Measurements from ENCODE around the gene CADM1.
A peak's percentile ranks its signal among the peaks of the same experiment; 100 is the strongest.

The CADM1 gene

GRCh38 chr11:115145324-115145723, 358.9 kb downstream of the CADM1 start:
- H3K27me3 Mint-ChIP-seq, result peaks cover 12% of the 10 kb centered on the region
- H3K4me1 Mint-ChIP-seq, result peaks cover 13% of the 10 kb centered on the region
- DNase-seq (ENCODE audit: low spot score in 2 of 2) (no peak), ATAC-seq (ENCODE audit: low read depth) (no peak)
- no peak overlapping the region for H3K27ac Mint-ChIP-seq
- no peaks in the 10 kb centered on the region for H3K36me3 Mint-ChIP-seq
- H3K4me3 Mint-ChIP-seq, result no peak overlapping the region
- H3K9me3 Mint-ChIP-seq, result peaks cover 7% of the 10 kb centered on the region

- H3K4me1 Mint-ChIP-seq, result peaks cover 13% of the 10 kb centered on the region
- H3K27me3 Mint-ChIP-seq, result peaks cover 12% of the 10 kb centered on the region
- H3K4me3 Mint-ChIP-seq, result no peak overlapping the region
- DNase-seq (ENCODE audit: low spot score in 2 of 2), result no peak
- no peak for ATAC-seq (ENCODE audit: low read depth)
- H3K36me3 Mint-ChIP-seq, result no peaks in the 10 kb centered on the region
- no peak overlapping the region for H3K27ac Mint-ChIP-seq
- H3K9me3 Mint-ChIP-seq, result peaks cover 7% of the 10 kb centered on the region
Measured at GRCh38 chr11:115144914-115145313, 359.3 kb downstream of the CADM1 start.

GRCh38 chr11:115144014-115144413, 360.2 kb downstream of the CADM1 start:
- Mint-ChIP-seq H3K9me3 (peaks cover 7% of the 10 kb centered on the region), H3K36me3 (no peaks in the 10 kb centered on the region), H3K4me1 (peaks cover 13% of the 10 kb centered on the region), H3K27me3 (peaks cover 16% of the 10 kb centered on the region), H3K4me3 (no peak overlapping the region), H3K27ac (no peak overlapping the region)
- DNase-seq (ENCODE audit: low spot score in 2 of 2) (no peak), ATAC-seq (ENCODE audit: low read depth) (no peak)

GRCh38 chr11:115141231-115142114, 362.7 kb downstream of the CADM1 start:
- H3K36me3 Mint-ChIP-seq, result no peaks in the 10 kb centered on the region
- ATAC-seq (ENCODE audit: low read depth) (no peak), DNase-seq (ENCODE audit: low spot score in 2 of 2) (no peak)
- peaks cover 3% of the 10 kb centered on the region for H3K4me1 Mint-ChIP-seq
- peaks cover 2% of the 10 kb centered on the region for H3K9me3 Mint-ChIP-seq
- H3K4me3 Mint-ChIP-seq, result no peak overlapping the region
- H3K27me3 Mint-ChIP-seq, result peaks cover 10% of the 10 kb centered on the region
- H3K27ac Mint-ChIP-seq, result no peak overlapping the region

GRCh38 chr11:115135936-115136335, 368.3 kb downstream of the CADM1 start:
- ATAC-seq (ENCODE audit: low read depth), result no peak
- H3K27ac Mint-ChIP-seq, result no peak overlapping the region

GRCh38 chr11:115134926-115135325, 369.3 kb downstream of the CADM1 start:
- Mint-ChIP-seq H3K36me3 (no peaks in the 10 kb centered on the region), H3K9me3 (peaks cover 1% of the 10 kb centered on the region), H3K27ac (no peak overlapping the region), H3K27me3 (peaks cover 14% of the 10 kb centered on the region), H3K4me1 (no peaks in the 10 kb centered on the region), H3K4me3 (no peak overlapping the region)
- ATAC-seq (ENCODE audit: low read depth), result no peak
- no peak for DNase-seq (ENCODE audit: low spot score in 2 of 2)

More at GRCh38 chr11:115135936-115136335, 368.3 kb downstream of the CADM1 start:
- H3K4me1 Mint-ChIP-seq, result no peaks in the 10 kb centered on the region
- H3K4me3 Mint-ChIP-seq, result no peak overlapping the region
- DNase-seq (ENCODE audit: low spot score in 2 of 2), result no peak
- no peaks in the 10 kb centered on the region for H3K36me3 Mint-ChIP-seq
- H3K9me3 Mint-ChIP-seq, result peaks cover 1% of the 10 kb centered on the region
- peaks cover 14% of the 10 kb centered on the region for H3K27me3 Mint-ChIP-seq

GRCh38 chr11:115133475-115134209, 370.6 kb downstream of the CADM1 start:
- H3K9me3 Mint-ChIP-seq, result peaks cover 1% of the 10 kb centered on the region
- no peaks in the 10 kb centered on the region for H3K4me1 Mint-ChIP-seq
- no peaks in the 10 kb centered on the region for H3K36me3 Mint-ChIP-seq
- ATAC-seq (ENCODE audit: low read depth), result no peak
- H3K27me3 Mint-ChIP-seq, result peaks cover 10% of the 10 kb centered on the region
- DNase-seq (ENCODE audit: low spot score in 2 of 2), result no peak
- H3K4me3 Mint-ChIP-seq, result no peak overlapping the region
- no peak overlapping the region for H3K27ac Mint-ChIP-seq

GRCh38 chr11:115132436-115133228, 371.6 kb downstream of the CADM1 start:
- Mint-ChIP-seq H3K9me3 (peaks cover 1% of the 10 kb centered on the region), H3K4me3 (no peak overlapping the region), H3K27me3 (peaks cover 10% of the 10 kb centered on the region), H3K36me3 (no peaks in the 10 kb centered on the region), H3K4me1 (no peaks in the 10 kb centered on the region), H3K27ac (no peak overlapping the region)
- no peak for DNase-seq (ENCODE audit: low spot score in 2 of 2)
- no peak for ATAC-seq (ENCODE audit: low read depth)

- DNase-seq (ENCODE audit: low spot score in 2 of 2), result no peak
- H3K27me3 Mint-ChIP-seq, result peaks cover 4% of the 10 kb centered on the region
- no peak overlapping the region for H3K4me3 Mint-ChIP-seq
- H3K36me3 Mint-ChIP-seq, result no peaks in the 10 kb centered on the region
- no peak for ATAC-seq (ENCODE audit: low read depth)
- H3K4me1 Mint-ChIP-seq, result peaks cover 6% of the 10 kb centered on the region
- peaks cover 3% of the 10 kb centered on the region for H3K9me3 Mint-ChIP-seq
- H3K27ac Mint-ChIP-seq, result no peak overlapping the region
Measured at GRCh38 chr11:115129473-115130289, 374.5 kb downstream of the CADM1 start.

- no peak for DNase-seq (ENCODE audit: low spot score in 2 of 2)
- Mint-ChIP-seq H3K4me3 (no peak overlapping the region), H3K27ac (no peak overlapping the region), H3K36me3 (no peaks in the 10 kb centered on the region), H3K4me1 (peaks cover 6% of the 10 kb centered on the region), H3K9me3 (peaks cover 2% of the 10 kb centered on the region), H3K27me3 (peaks cover 2% of the 10 kb centered on the region)
- no peak for ATAC-seq (ENCODE audit: low read depth)
Measured at GRCh38 chr11:115128226-115128625, 376.0 kb downstream of the CADM1 start.

- Mint-ChIP-seq H3K4me3 (no peak overlapping the region), H3K27ac (no peak overlapping the region), H3K9me3 (peaks cover 2% of the 10 kb centered on the region), H3K4me1 (peaks cover 6% of the 10 kb centered on the region), H3K27me3 (peaks cover 2% of the 10 kb centered on the region), H3K36me3 (no peaks in the 10 kb centered on the region)
- no peak for DNase-seq (ENCODE audit: low spot score in 2 of 2)
- ATAC-seq (ENCODE audit: low read depth), result no peak
Measured at GRCh38 chr11:115127790-115128189, 376.4 kb downstream of the CADM1 start.

GRCh38 chr11:115126515-115127208, 377.6 kb downstream of the CADM1 start:
- DNase-seq (ENCODE audit: low spot score in 2 of 2) (no peak), ATAC-seq (ENCODE audit: low read depth) (peak; percentile 84)
- Mint-ChIP-seq H3K27me3 (peaks cover 2% of the 10 kb centered on the region), H3K9me3 (peaks cover 2% of the 10 kb centered on the region), H3K4me3 (no peak overlapping the region), H3K27ac (no peak overlapping the region), H3K4me1 (peaks cover 6% of the 10 kb centered on the region), H3K36me3 (no peaks in the 10 kb centered on the region)

GRCh38 chr11:115126092-115126491, 378.1 kb downstream of the CADM1 start:
- Mint-ChIP-seq H3K9me3 (peaks cover 2% of the 10 kb centered on the region), H3K27me3 (peaks cover 4% of the 10 kb centered on the region), H3K27ac (no peak overlapping the region), H3K4me1 (peaks cover 6% of the 10 kb centered on the region), H3K4me3 (no peak overlapping the region), H3K36me3 (no peaks in the 10 kb centered on the region)
- ATAC-seq (ENCODE audit: low read depth) (no peak), DNase-seq (ENCODE audit: low spot score in 2 of 2) (no peak)
